Measurements from ENCODE around the gene ELL. TPM values are rescaled to one million over a fixed set of nuclear protein-coding genes. Genes with fewer than 3 reads are reported as not detected.

ELL gene
- total RNA-seq, 1 experiment from 2014 or later: 22.9 TPM

DNA sequence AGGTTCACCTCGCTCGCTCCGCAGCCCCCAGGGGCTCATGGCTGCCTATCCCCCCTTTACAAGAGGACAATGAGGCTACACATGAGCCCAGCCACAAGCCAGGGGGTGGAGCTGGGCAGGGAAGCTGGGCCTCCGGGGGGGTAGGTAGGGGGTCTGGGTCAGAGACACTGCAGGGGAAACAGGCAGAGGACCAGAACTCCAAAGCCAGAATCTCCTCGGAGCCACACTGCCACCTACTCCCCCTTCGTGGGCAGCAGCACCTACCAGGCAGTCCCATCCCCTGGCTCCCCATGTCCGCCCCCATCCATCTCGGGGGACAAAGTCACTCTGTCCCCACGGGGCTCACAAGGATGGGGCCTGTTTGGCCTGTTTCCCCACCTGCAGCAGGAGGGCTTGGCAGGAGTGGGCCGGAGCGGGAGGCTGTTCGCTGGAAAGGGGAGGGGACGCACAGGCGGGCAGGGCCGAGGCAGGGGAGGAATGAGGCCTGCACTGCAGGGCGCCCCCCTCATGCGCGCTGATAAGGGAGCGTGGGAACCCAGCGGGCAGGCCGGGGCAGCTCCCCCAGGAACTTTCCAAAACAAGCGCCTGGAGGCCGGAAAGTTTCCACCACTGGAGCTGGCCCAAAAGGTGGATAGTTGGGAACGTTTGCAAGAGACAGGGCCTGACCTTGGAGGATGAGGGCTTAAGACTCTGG is 83.4 kb downstream of the ELL start:
- ChIA-PET RAD21 (ENCODE audit: low non-redundant PET in 1 of 2, low total read pairs in 2 of 2, uncharacterized antibody in 2 of 2, unreplicated experiment in 2 of 2) (no interaction called here), POLR2A (interaction anchor here (1.0 kb wide), 1 partner anchor 20 kb away, joined by 4 read pairs; the partner anchor contains the start of gene SSBP4), CTCF (interaction anchor here (1.0 to 1.6 kb wide), 3 partner anchors 89 to 237 kb away, joined by 3 to 4 read pairs (median 3); no protein-coding TSS in a partner anchor)
- BruUV-seq (replicated peaks): TSS peak; percentile 42
- Histone ChIP-seq H3K79me2 (ENCODE audit: insufficient read depth, low read length) (peaks cover 9% of the 10 kb centered on the region; the same call in 1 of the 2 replicates), H3K36me3 (ENCODE audit: control insufficient read depth in 1 of 2, insufficient read depth in 2 of 2, low read length in 2 of 2) (peaks cover 0 to 9% of the 10 kb centered on the region in 2 experiments; a peak in 1 of 4 replicates), H3K27me3 (ENCODE audit: insufficient read depth, low read length) (no peaks in the 10 kb centered on the region), H3K27ac (ENCODE audit: low read depth, low read length) (peak overlapping the region; percentile 99), H3K9ac (ENCODE audit: low read length) (peak overlapping the region; percentile 91), H3K9me3 (ENCODE audit: control insufficient read depth in 1 of 2, insufficient read depth in 1 of 2, low read depth in 1 of 2, low read length in 2 of 2) (no peaks in the 10 kb centered on the region), H3K4me3 (replicated peaks in 1 of 2; ENCODE audit: low read depth in 1 of 2, low read length in 2 of 2) (peak overlapping the region; percentile 78 to 84), H3K9me2 (ENCODE audit: insufficient read depth) (no peaks in the 10 kb centered on the region), H3K4me2 (ENCODE audit: low read length) (peak overlapping the region; percentile 96), H4K20me1 (ENCODE audit: insufficient read depth) (no peaks in the 10 kb centered on the region), H3K4me1 (ENCODE audit: control insufficient read depth in 1 of 2, insufficient read depth in 2 of 2, low read length in 2 of 2) (peaks cover 27 to 50% of the 10 kb centered on the region in 2 experiments), H2AFZ (ENCODE audit: low read depth, low read length, poor library complexity, severe bottlenecking) (no peak overlapping the region)
- TF ChIP-seq EGR1 (IDR thresholded peaks at IDR 0.05; ENCODE audit: low read depth) (peak; percentile 54; the same call in 1 of the 2 replicates), SP1 (IDR thresholded peaks at IDR 0.05; ENCODE audit: low read depth) (peak; percentile 64), MAX (IDR thresholded peaks at IDR 0.05) (no peak), RAD21 (IDR thresholded peaks at IDR 0.05; ENCODE audit: low read depth) (no peak), REST (IDR thresholded peaks at IDR 0.05; ENCODE audit: low read depth) (no peak), POLR2AphosphoS5 (IDR thresholded peaks at IDR 0.05; ENCODE audit: low read depth, low read length) (peak; percentile 19), EZH2phosphoT487 (IDR thresholded peaks at IDR 0.05; ENCODE audit: borderline replicate concordance) (no peak), FOSL1 (IDR thresholded peaks at IDR 0.05; ENCODE audit: low read depth) (no peak), SIN3A (IDR thresholded peaks at IDR 0.05; ENCODE audit: low read depth) (peak; percentile 28; the same call in 1 of the 2 replicates), ZFX (IDR thresholded peaks at IDR 0.05) (peak; percentile 25; the same call in 1 of the 2 replicates), TCF7L2 (IDR thresholded peaks at IDR 0.05; ENCODE audit: borderline replicate concordance, extremely low read depth, insufficient read depth, insufficient read length) (no peak), POLR2A (IDR thresholded peaks at IDR 0.05; ENCODE audit: borderline replicate concordance, extremely low read depth, insufficient read depth, insufficient read length) (no peak)
- TF ChIP-seq, protein P1, sequence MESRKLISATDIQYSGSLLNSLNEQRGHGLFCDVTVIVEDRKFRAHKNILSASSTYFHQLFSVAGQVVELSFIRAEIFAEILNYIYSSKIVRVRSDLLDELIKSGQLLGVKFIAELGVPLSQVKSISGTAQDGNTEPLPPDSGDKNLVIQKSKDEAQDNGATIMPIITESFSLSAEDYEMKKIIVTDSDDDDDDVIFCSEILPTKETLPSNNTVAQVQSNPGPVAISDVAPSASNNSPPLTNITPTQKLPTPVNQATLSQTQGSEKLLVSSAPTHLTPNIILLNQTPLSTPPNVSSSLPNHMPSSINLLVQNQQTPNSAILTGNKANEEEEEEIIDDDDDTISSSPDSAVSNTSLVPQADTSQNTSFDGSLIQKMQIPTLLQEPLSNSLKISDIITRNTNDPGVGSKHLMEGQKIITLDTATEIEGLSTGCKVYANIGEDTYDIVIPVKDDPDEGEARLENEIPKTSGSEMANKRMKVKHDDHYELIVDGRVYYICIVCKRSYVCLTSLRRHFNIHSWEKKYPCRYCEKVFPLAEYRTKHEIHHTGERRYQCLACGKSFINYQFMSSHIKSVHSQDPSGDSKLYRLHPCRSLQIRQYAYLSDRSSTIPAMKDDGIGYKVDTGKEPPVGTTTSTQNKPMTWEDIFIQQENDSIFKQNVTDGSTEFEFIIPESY (IDR thresholded peaks at IDR 0.05; ENCODE audit: extremely low read depth, insufficient replicate concordance, low read length): no peak
- intact Hi-C loops (cut with micrococcal nuclease): no loop called here
- DNase-seq (ENCODE audit: low read depth, low spot score): no peak
- peak; percentile 15 for ATAC-seq
